Measurements from ENCODE around the gene NTN3. TPM values are rescaled to one million over a fixed set of nuclear protein-coding genes. Genes with fewer than 3 reads are reported as not detected.
A peak's percentile ranks its signal among the peaks of the same experiment; 100 is the strongest.

The NTN3 gene
- total RNA-seq, 6 donors from 2014 or later: not detected

DNA sequence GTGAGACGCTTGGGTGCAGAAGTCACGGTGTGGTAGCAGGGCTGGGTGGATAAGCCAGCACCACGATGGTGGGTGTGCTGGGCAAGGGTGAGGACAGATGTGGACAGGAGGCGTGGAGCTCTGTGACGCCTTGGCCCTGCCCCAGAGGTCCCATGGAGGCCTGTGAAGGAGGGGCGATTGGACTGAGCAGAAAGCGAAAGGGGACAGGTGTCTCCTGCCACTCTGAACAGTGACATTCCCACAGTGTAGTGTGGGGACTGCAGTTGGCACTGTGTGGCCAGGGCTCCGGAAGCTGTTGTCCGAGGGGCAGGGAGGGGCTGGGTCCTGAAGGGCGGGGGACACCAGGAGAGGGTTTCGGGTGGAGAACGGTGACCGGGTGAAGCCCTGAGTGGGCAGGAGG lies 11.2 kb downstream of the NTN3 start:
- Histone ChIP-seq H3K9me3 (no peaks in the 10 kb centered on the region), H3K4me1 (peaks cover 51 to 71% (median 66%) of the 10 kb centered on the region in 4 donors), H3K36me3 (no peaks in the 10 kb centered on the region), H3K27me3 (no peaks in the 10 kb centered on the region), H3K27ac (peak overlapping the region in 3 of 4 donors; percentile 58 to 65 (median 64)), H3K4me3 (no peak overlapping the region)
- WGBS, 2 donors: 73 to 80% methylated on average over 13 of the region's 13 CpGs
- DNase-seq (no peak), ATAC-seq (ENCODE audit: low FRiP score in 2 of 2) (no peak)
- TF ChIP-seq POLR2A (IDR thresholded peaks at IDR 0.05) (no peak), POLR2AphosphoS5 (IDR thresholded peaks at IDR 0.05) (no peak), EP300 (IDR thresholded peaks at IDR 0.05) (no peak)
- TF ChIP-seq, protein P1, sequence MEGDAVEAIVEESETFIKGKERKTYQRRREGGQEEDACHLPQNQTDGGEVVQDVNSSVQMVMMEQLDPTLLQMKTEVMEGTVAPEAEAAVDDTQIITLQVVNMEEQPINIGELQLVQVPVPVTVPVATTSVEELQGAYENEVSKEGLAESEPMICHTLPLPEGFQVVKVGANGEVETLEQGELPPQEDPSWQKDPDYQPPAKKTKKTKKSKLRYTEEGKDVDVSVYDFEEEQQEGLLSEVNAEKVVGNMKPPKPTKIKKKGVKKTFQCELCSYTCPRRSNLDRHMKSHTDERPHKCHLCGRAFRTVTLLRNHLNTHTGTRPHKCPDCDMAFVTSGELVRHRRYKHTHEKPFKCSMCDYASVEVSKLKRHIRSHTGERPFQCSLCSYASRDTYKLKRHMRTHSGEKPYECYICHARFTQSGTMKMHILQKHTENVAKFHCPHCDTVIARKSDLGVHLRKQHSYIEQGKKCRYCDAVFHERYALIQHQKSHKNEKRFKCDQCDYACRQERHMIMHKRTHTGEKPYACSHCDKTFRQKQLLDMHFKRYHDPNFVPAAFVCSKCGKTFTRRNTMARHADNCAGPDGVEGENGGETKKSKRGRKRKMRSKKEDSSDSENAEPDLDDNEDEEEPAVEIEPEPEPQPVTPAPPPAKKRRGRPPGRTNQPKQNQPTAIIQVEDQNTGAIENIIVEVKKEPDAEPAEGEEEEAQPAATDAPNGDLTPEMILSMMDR (IDR thresholded peaks at IDR 0.05): no peak

DNA sequence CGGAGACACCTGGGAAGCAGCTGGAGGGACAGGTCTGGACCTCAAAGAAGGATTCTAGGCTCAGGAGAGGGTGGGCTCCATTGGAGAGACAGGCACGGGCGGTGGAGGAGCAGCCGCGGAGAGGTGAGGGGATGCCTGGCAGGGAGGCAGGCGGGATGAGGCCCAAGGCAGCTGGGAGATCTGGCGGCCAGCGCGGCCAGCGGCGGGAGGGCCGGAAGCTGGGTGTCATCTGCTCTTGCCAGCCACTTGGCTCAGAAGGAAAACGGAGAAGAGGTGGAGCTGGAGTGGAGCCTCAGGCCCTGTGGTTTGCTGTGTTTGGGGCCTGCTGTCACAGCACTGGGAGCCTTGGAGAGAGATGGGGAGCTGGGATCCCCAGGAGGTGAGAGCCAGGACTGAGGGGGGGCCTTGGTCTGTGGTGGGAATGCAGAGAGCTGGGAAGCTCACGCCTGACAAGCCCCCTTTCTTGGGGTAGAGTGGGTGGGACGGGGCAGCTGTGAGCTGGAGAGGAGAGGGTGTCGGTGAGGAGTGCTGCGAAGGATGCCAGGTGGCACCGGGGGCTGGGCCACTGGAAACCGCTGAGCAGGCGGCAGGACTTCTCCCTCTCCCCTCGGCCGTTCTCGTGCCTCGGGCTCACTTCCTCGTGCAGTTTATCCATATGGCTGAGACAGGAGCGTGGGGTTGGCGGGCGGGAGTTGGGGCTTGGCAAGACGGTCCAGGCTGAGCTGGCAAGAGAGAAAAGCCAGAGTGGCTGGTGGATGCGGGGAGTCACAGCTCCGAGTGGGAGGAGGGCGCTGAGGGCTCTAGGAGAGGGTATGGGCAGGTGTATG lies 11.8 kb downstream of the NTN3 start:
- no peaks in the 10 kb centered on the region for H3K27me3 ChIP-seq
- peak overlapping the region in 2 of 4 donors; percentile 0 to 15 for H3K4me3 ChIP-seq
- no peaks in the 10 kb centered on the region for H3K9me3 ChIP-seq
- peaks cover 49 to 71% (median 68%) of the 10 kb centered on the region in 4 donors for H3K4me1 ChIP-seq
- peak in 1 of 4 donors; percentile 11 for TF ChIP-seq POLR2A (IDR thresholded peaks at IDR 0.05)
- no peak for TF ChIP-seq EP300 (IDR thresholded peaks at IDR 0.05)
- H3K27ac ChIP-seq: peak overlapping the region; percentile 36 to 65 (median 61)
- WGBS, 2 donors: 46 to 59% methylated on average over 32 of the region's 32 CpGs
- DNase-seq (peak in 1 of 2 donors; percentile 89), ATAC-seq (ENCODE audit: low FRiP score in 2 of 2) (peak; percentile 6 to 78)
- H3K36me3 ChIP-seq: no peaks in the 10 kb centered on the region

DNA sequence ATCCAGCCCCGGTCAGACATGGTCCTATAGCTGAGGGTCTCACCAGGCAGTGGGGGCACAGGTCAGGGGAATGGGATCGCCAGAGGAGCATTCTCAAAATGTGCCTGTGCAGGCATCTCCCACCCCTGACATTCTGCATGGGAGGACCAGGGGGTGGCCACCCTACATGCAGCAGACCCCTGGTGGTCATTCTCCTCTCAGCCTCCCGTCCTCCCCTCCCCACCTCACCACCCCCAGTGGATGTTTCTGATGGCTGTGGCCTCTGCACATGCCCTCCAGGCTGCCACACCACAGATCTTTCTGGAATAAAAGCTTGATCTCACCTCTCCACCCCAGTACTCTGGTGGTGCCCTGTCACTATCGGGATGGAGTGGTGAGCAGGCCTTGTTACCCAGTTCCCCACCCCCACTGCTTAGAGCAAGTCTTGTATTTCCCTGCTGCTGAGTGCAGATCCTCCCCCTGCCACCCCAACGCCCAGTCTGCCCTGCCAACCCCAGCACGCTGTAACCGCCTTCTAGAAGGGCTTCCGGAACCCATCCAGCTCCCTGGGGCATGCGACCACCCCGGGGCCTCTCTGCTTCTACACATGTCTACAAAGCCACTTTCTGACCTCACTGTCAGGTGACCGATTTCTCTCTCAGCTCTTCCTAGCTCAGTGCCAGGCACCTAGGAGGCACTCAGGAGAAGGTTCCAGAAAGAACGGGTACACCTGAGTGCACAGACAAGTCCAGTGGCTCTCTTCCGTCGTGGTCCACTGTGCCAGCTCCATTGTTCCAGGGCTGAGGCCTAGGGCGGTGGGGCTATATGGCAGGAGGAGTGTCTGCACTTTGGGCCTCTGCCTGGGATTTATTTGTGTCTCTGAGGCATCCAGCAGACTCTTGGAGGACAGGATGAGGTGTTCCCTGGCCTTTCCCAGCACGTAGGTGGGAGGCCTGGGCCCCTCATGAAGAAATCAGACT lies 13.1 kb downstream of the NTN3 start:
- no peaks in the 10 kb centered on the region for H3K9me3 ChIP-seq
- 88 to 91% methylated on average over 11 to 16 of the region's 16 CpGs for WGBS, 2 donors
- peak overlapping the region in 3 of 4 donors; percentile 4 to 65 (median 51) for H3K27ac ChIP-seq
- H3K36me3 ChIP-seq: no peaks in the 10 kb centered on the region
- ATAC-seq (ENCODE audit: low FRiP score in 2 of 2) (no peak), DNase-seq (peak in 1 of 2 donors; percentile 49)
- H3K27me3 ChIP-seq: no peaks in the 10 kb centered on the region
- no peak for TF ChIP-seq EP300 (IDR thresholded peaks at IDR 0.05)
- no peak overlapping the region for H3K4me3 ChIP-seq
- peaks cover 45 to 70% (median 65%) of the 10 kb centered on the region in 4 donors for H3K4me1 ChIP-seq

DNA sequence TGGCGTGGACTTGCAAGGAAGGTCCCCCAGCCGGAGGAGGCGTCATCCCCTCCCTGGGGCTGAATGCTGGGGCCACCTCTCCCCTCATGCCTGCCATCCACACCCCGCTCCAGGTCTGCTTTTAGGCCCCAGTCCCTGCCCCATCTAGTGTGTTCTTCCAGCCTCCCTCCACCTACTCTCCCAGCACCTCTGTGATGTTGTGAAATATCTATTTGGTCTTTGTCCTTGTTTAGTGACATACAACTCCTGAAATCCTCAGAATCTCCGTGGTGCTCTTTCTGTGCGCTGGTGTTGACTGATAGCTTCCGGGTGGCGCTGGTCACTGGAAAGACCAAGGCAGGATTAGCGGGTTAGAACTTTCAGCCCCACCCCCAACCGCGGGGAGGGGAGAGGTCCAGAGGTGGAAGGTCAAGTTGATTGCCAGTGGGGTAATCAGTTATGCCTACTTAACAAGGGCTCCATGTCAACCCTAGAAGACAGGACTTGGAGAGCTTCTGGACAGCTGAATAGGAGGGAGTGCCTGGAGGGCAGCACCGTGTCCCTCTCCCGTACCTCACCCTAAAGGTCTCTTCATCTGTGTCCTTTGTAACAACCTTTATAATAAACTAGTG lies 13.9 kb downstream of the NTN3 start:
- peaks cover 45 to 70% (median 65%) of the 10 kb centered on the region in 4 donors for H3K4me1 ChIP-seq
- no peak overlapping the region for H3K4me3 ChIP-seq
- no peak for TF ChIP-seq POLR2AphosphoS5 (IDR thresholded peaks at IDR 0.05)
- no peak for TF ChIP-seq EP300 (IDR thresholded peaks at IDR 0.05)
- TF ChIP-seq POLR2A (IDR thresholded peaks at IDR 0.05): no peak
- no peaks in the 10 kb centered on the region for H3K27me3 ChIP-seq
- ATAC-seq (ENCODE audit: low FRiP score in 2 of 2) (no peak), DNase-seq (no peak)
- H3K9me3 ChIP-seq: no peaks in the 10 kb centered on the region
- H3K36me3 ChIP-seq: peaks cover 0 to 3% (median 0%) of the 10 kb centered on the region in 4 donors
- 80 to 90% methylated on average over 10 to 13 of the region's 13 CpGs for WGBS, 2 donors
- H3K27ac ChIP-seq: peak overlapping the region in 3 of 4 donors; percentile 4 to 51 (median 18)

DNA sequence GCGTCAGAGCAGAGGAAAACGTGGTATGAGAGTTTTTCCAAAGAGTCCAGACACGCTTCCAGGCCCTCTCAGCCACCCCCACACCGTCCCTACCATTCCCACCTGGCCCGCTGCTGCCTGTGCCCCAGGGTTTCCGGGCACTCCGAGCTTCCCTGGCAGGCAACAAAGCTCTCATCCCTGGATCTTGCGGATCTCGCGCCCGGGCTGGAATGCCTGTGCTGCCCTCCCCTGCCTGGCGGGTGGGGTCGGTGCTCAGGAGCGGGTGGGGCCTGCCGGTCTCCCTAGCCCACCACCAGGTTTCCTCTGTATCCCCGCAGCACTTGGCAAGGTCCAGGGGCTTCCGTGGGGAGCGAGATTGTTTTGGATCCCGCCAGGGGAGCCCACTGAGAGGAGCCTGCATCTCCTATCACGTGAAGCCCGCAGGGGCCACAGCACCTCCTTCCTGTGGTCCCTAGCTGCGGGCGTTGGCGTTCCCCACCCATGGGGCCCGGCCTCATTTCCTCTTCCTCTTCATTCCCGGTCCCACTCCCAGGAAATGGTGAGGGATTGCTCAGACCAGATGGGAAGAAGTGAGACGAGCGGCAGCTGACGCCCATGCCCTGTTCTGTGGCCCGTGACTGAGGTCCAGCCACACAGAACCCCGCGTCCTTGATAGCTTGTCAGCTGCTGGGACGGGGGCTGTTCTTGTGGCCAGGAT lies 14.9 kb downstream of the NTN3 start:
- H3K27ac ChIP-seq: peak overlapping the region; percentile 51 to 75 (median 52)
- TF ChIP-seq POLR2AphosphoS5 (IDR thresholded peaks at IDR 0.05): peak in 1 of 2 donors; percentile 14
- TF ChIP-seq, protein P1 (IDR thresholded peaks at IDR 0.05): no peak
- H3K36me3 ChIP-seq: peaks cover 0 to 10% (median 3%) of the 10 kb centered on the region in 4 donors
- WGBS, 2 donors: 69 to 79% methylated on average over 12 to 29 of the region's 33 CpGs
- H3K4me1 ChIP-seq: peaks cover 45 to 68% (median 65%) of the 10 kb centered on the region in 4 donors
- ATAC-seq (ENCODE audit: low FRiP score in 2 of 2) (no peak), DNase-seq (peak in 1 of 2 donors; percentile 71)
- no peaks in the 10 kb centered on the region for H3K9me3 ChIP-seq
- H3K27me3 ChIP-seq: no peaks in the 10 kb centered on the region
- peak overlapping the region in 2 of 4 donors; percentile 14 to 18 for H3K4me3 ChIP-seq
